H9 (cell line): ENCODE measurements around the gene CCND2. TPM values are rescaled to one million over a fixed set of nuclear protein-coding genes. Genes with fewer than 3 reads are reported as not detected.
A peak's percentile ranks its signal among the peaks of the same experiment; 100 is the strongest.

Experiments used
- DNase-seq: peaks from one replicate; pipeline ENCODE4 v3.0.0-alpha.2; 2017
- H2AFZ ChIP-seq: one replicate; pipeline ENCODE4 v1.6.1; 2013; ENCODE audit warnings: mild to moderate bottlenecking, low read length, control low read depth, moderate library complexity
- H2AK5ac ChIP-seq: 2 replicates; pipeline ENCODE4 v1.6.1; 2013; ENCODE audit warnings: low read length, control low read depth, mixed read lengths; ENCODE audit not compliant: insufficient read length
- H2BK120ac ChIP-seq: one replicate; pipeline ENCODE4 v1.6.1; 2013; ENCODE audit warnings: low read depth, mild to moderate bottlenecking, low read length, control low read depth, inconsistent platforms; ENCODE audit not compliant: poor library complexity, severe bottlenecking
- H2BK12ac ChIP-seq: 2 replicates; pipeline ENCODE4 v1.6.1; 2013; ENCODE audit warnings: low read length, control low read depth, mixed read lengths, low read depth; ENCODE audit not compliant: insufficient read length
- H2BK15ac ChIP-seq: 2 replicates; pipeline ENCODE4 v1.6.1; 2013; ENCODE audit warnings: low read depth, low read length, control low read depth
- H2BK20ac ChIP-seq: one replicate; pipeline ENCODE4 v1.6.1; 2013; ENCODE audit warnings: low read depth, mild to moderate bottlenecking, low read length, control low read depth, inconsistent platforms; ENCODE audit not compliant: poor library complexity, severe bottlenecking
- H2BK5ac ChIP-seq: 2 replicates; pipeline ENCODE4 v1.6.1; 2013; ENCODE audit warnings: low read length, control low read depth, mixed read lengths; ENCODE audit not compliant: insufficient read length
- H3K14ac ChIP-seq: 2 replicates; pipeline ENCODE4 v1.6.1; 2013; ENCODE audit warnings: low read length, control low read depth; ENCODE audit not compliant: insufficient read depth
- H3K18ac ChIP-seq: 2 replicates; pipeline ENCODE4 v1.6.1; 2013; ENCODE audit warnings: low read depth, mild to moderate bottlenecking, mixed read lengths, low read length, control low read depth; ENCODE audit not compliant: insufficient read length
- H3K23ac ChIP-seq: 2 replicates; pipeline ENCODE4 v1.6.1; 2013; ENCODE audit warnings: low read length, control low read depth, mixed read lengths, low read depth; ENCODE audit not compliant: insufficient read length
- H3K23me2 ChIP-seq: 2 replicates; pipeline ENCODE4 v1.6.1; 2013; ENCODE audit warnings: low read depth, mild to moderate bottlenecking, mixed read lengths, low read length, control low read depth; ENCODE audit not compliant: insufficient read length, poor library complexity, severe bottlenecking
- H3K27ac ChIP-seq: 2 replicates; pipeline ENCODE4 v1.5.1; 2013; ENCODE audit warnings: low read length, control low read depth, mixed read lengths, low read depth; ENCODE audit not compliant: insufficient read length
- H3K27me3 ChIP-seq: 2 replicates; pipeline ENCODE4 v1.6.1; 2013; ENCODE audit warnings: low read length, control low read depth, inconsistent platforms; ENCODE audit not compliant: insufficient read depth
- H3K4ac ChIP-seq: 2 replicates; pipeline ENCODE4 v1.6.1; 2013; ENCODE audit warnings: low read depth, mild to moderate bottlenecking, control low read depth, inconsistent platforms, low read length, moderate library complexity
- H3K4me1 ChIP-seq: 2 replicates; pipeline ENCODE4 v1.6.1; 2013; ENCODE audit warnings: low read length, control low read depth, inconsistent platforms; ENCODE audit not compliant: insufficient read depth
- H3K4me2 ChIP-seq: 2 replicates; pipeline ENCODE4 v1.6.1; 2013; ENCODE audit warnings: low read length, control low read depth, mixed read lengths; ENCODE audit not compliant: insufficient read length, insufficient read depth
- H3K56ac ChIP-seq: 2 replicates; pipeline ENCODE4 v1.6.1; 2013; ENCODE audit warnings: low read depth, mild to moderate bottlenecking, mixed read lengths, low read length, control low read depth; ENCODE audit not compliant: insufficient read length
- H3K79me1 ChIP-seq: 2 replicates; pipeline ENCODE4 v1.6.1; 2013; ENCODE audit warnings: low read depth, mild to moderate bottlenecking, moderate library complexity, low read length, control low read depth, inconsistent platforms; ENCODE audit not compliant: insufficient read depth, poor library complexity, severe bottlenecking
- H3K79me2 ChIP-seq: 2 replicates; pipeline ENCODE4 v1.6.1; 2013; ENCODE audit warnings: low read length, control low read depth, inconsistent platforms; ENCODE audit not compliant: insufficient read depth
- H3K9ac ChIP-seq: 2 replicates; pipeline ENCODE4 v1.6.1; 2013; ENCODE audit warnings: low read length, control low read depth, mixed read lengths; ENCODE audit not compliant: insufficient read length; ENCODE audit errors: extremely low read depth
- H3K9me3 ChIP-seq: one replicate; pipeline ENCODE4 v1.6.1; 2013; ENCODE audit warnings: low read depth, low read length, inconsistent platforms; ENCODE audit not compliant: control insufficient read depth
- H3T11ph ChIP-seq: one replicate; pipeline ENCODE4 v1.6.1; 2013; ENCODE audit warnings: mild to moderate bottlenecking, low read length, control low read depth, inconsistent platforms
- H4K20me1 ChIP-seq: one replicate; pipeline ENCODE4 v1.6.1; 2013; ENCODE audit not compliant: control insufficient read depth, insufficient read length, insufficient read depth
- H4K5ac ChIP-seq: 2 replicates; pipeline ENCODE4 v1.6.1; 2013; ENCODE audit warnings: low read depth, mild to moderate bottlenecking, mixed read lengths, low read length, control low read depth; ENCODE audit not compliant: insufficient read length
- H4K8ac ChIP-seq: replicated peaks from 2 replicates; pipeline ENCODE4 v1.6.1; 2013; ENCODE audit warnings: low read length, control low read depth, mixed read lengths, low read depth; ENCODE audit not compliant: insufficient read length
- H4K91ac ChIP-seq: 2 replicates; pipeline ENCODE4 v1.6.1; 2013; ENCODE audit warnings: low read depth, mild to moderate bottlenecking, moderate library complexity, mixed read lengths, low read length, control low read depth; ENCODE audit not compliant: insufficient read length
- H3K27ac Mint-ChIP-seq, 3 experiments: 2 replicates in 2 of 3; 3 replicates in 1 of 3; pipeline ENCODE4 v1.8.0; 2020 to 2021; ENCODE audit warnings: mixed read lengths in 3 of 3, mild to moderate bottlenecking in 1 of 3, moderate library complexity in 1 of 3
- H3K27me3 Mint-ChIP-seq: 2 replicates; pipeline ENCODE4 v1.8.0; 2021; ENCODE audit warnings: low read depth, mild to moderate bottlenecking, moderate library complexity, mixed read lengths
- H3K36me3 Mint-ChIP-seq, 3 experiments: 2 replicates in 2 of 3; 3 replicates in 1 of 3; pipeline ENCODE4 v1.8.0; 2020 to 2021; ENCODE audit warnings: low read depth in 3 of 3, mixed read lengths in 3 of 3; ENCODE audit not compliant: insufficient read depth in 1 of 3
- H3K4me1 Mint-ChIP-seq, 2 experiments: 2 replicates each; pipeline ENCODE4 v1.8.0; 2020; ENCODE audit warnings: mixed read lengths in 2 of 2
- H3K4me3 Mint-ChIP-seq, 2 experiments: 2 replicates in 1 of 2; 3 replicates in 1 of 2; pipeline ENCODE4 v1.8.0; 2020 to 2021; ENCODE audit warnings: mild to moderate bottlenecking in 2 of 2, mixed read lengths in 2 of 2, moderate library complexity in 1 of 2
- H3K9me3 Mint-ChIP-seq, 2 experiments: 2 replicates in 1 of 2; 3 replicates in 1 of 2; pipeline ENCODE4 v1.8.0; 2020; ENCODE audit warnings: mild to moderate bottlenecking in 2 of 2, mixed read lengths in 2 of 2, moderate library complexity in 1 of 2
- WGBS: extraction: QIAGEN DNeasy Blood & Tissue Kit; methylation state at CpG from one replicate; pipeline ENCODE4 v1.1.7; 2013; ENCODE audit warnings: missing lambda C conversion rate, low lambda C conversion rate, mixed read lengths; ENCODE audit not compliant: insufficient read length; ENCODE audit errors: extremely low coverage; 5-methylcytosine and 5-hydroxymethylcytosine counted together
- total RNA-seq: library from RNA; stranded (reverse); gene quantifications from 2 replicates; pipeline ENCODE4 v1.2.1, GENCODE V29; 2021
- TF ChIP-seq, protein P1 (sequence below): fragments of 200-600 bp; sonication (generic); conservative IDR thresholded peaks from 3 replicates; pipeline ENCODE4 v1.8.0; 2021; ENCODE audit warnings: antibody characterized with exemption, mild to moderate bottlenecking

The CCND2 gene
- total RNA-seq, 1 experiment from 2014 or later, result 104 TPM

DNA sequence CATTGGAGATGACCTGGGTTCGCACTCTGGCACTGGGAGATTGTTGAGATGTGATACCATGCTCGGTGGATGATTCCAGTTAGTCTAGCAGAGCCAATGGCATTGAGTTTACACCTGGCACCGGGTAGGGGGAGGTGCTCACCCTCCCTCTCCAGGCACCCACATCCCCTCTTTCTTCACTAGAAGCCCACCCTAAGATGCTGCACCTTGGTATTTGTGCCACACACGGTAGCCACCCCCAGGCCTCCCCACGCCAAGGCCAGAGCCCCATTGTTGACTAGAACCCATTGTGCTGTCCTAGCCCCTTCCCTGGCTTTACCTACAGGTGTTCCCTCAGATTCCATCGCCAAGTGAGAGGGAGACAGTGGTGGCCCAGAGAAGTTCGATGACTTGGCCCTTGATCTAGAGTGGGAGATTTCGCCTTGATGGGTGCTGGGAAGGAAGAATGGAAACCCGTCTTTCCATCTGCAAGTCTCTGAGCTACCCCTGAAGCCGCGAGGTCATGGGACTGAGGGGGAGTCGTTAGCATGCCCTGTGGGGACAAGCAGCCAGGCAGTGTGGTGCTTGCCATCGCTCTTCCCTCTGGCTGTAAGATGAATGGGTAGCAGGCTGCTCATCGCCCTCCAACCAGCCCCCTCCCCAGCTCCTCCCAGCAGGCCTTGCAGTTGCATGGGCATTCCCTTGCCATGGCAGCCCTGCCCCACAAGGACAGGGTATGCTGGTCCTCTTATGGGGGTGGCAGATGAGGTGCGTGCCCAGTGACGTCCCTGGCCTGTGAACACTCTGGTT, 8.7 kb downstream of the CCND2 start:
- Histone ChIP-seq H3K14ac (no peak overlapping the region), H2BK12ac (no peak overlapping the region), H3K27ac (no peak overlapping the region), H2AK5ac (no peak overlapping the region), H2BK120ac (no peak overlapping the region), H3K9ac (no peak overlapping the region), H3K56ac (no peak overlapping the region), H3K79me1 (peaks cover 11% of the 10 kb centered on the region), H4K20me1 (peaks cover 2% of the 10 kb centered on the region), H2BK20ac (no peak overlapping the region), H4K91ac (no peak overlapping the region), H3K18ac (no peak overlapping the region), H3K23me2 (no peaks in the 10 kb centered on the region), H3K27me3 (no peaks in the 10 kb centered on the region), H3K4me2 (no peak overlapping the region), H3T11ph (no peak overlapping the region), H4K8ac (no peak overlapping the region), H3K23ac (no peak overlapping the region), H2BK15ac (no peak overlapping the region), H3K4me1 (peaks cover 6% of the 10 kb centered on the region; the same call in 1 of the 2 replicates), H3K9me3 (no peaks in the 10 kb centered on the region), H3K79me2 (peaks cover 18% of the 10 kb centered on the region), H2BK5ac (no peak overlapping the region), H3K4ac (no peak overlapping the region), H4K5ac (no peak overlapping the region), H2AFZ (no peak overlapping the region)
- peaks cover 87 to 96% (median 94%) of the 10 kb centered on the region in 3 experiments for H3K36me3 Mint-ChIP-seq
- WGBS, result no CpG with 5 or more reads among the region's 16 CpGs
- TF ChIP-seq, protein P1, sequence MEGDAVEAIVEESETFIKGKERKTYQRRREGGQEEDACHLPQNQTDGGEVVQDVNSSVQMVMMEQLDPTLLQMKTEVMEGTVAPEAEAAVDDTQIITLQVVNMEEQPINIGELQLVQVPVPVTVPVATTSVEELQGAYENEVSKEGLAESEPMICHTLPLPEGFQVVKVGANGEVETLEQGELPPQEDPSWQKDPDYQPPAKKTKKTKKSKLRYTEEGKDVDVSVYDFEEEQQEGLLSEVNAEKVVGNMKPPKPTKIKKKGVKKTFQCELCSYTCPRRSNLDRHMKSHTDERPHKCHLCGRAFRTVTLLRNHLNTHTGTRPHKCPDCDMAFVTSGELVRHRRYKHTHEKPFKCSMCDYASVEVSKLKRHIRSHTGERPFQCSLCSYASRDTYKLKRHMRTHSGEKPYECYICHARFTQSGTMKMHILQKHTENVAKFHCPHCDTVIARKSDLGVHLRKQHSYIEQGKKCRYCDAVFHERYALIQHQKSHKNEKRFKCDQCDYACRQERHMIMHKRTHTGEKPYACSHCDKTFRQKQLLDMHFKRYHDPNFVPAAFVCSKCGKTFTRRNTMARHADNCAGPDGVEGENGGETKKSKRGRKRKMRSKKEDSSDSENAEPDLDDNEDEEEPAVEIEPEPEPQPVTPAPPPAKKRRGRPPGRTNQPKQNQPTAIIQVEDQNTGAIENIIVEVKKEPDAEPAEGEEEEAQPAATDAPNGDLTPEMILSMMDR, result no peak
- peaks cover 20 to 27% of the 10 kb centered on the region in 2 experiments for H3K4me1 Mint-ChIP-seq
- no peak overlapping the region for H3K4me3 Mint-ChIP-seq
- H3K27ac Mint-ChIP-seq, result peak overlapping the region in 2 of 3 experiments; percentile 39 to 49; a peak in 3 of 7 replicates
- H3K27me3 Mint-ChIP-seq, result no peaks in the 10 kb centered on the region
- DNase-seq, result peak; percentile 28
- H3K9me3 Mint-ChIP-seq, result no peaks in the 10 kb centered on the region; a peak in 1 of 5 replicates
